C1 segment of cervical spinal cord (tissue), 14 donors: ENCODE measurements around the gene KCNG4.
"Not testable (repeated sequence)": the region's sequence is repeated elsewhere in the genome, so short reads cannot be mapped to it uniquely, and the experiment has no call there.

Experiments
- DNase-seq, 14 donors: peaks; one replicate each; lab custom pipeline; 2025; lab: John Stamatoyannopoulos, UW

Gene KCNG4

DNA sequence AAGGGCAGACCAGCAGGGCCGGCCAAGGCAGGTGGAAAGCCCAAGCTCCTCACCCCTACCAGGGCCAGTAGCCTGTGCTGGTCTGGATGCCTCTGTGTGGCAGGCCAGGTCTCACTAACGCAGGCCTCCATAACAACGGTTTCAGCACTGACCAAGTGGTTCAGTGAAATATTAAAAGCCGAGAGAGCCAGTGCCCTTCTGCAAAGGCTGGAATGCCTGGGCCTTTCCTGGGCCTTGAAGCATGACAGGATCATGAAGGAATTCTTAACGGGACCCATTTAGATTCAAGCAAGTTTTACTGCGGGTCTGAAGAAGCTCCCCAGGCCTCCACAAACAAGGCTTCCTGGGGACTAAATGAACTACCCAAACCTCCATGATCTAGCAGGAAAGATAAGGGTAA is 32.6 kb downstream of the KCNG4 start:
- no peak for DNase-seq

GRCh38 chr16:84205976-84206691 is 33.7 kb downstream of the KCNG4 start:
- no peak for DNase-seq

DNA sequence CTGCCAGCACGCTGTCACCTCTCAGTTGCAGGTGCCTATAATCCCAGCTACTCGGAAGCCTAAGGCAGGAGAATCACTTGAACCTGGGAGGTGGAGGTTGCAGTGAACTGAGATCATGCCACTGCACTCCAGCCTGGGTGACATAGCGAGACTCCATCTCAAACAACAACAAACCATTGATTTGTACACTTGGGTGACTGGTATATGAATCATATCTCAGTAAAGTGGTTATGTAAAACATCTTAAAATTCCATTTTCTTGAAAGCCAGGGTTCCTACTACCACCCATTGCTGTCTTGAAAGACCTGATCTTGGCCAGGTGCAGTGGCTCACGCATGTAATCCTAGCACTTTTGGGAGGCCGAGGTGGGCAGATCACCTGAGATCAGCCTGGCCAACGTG is 34.7 kb downstream of the KCNG4 start:
- DNase-seq = not testable (repeated sequence)

DNA sequence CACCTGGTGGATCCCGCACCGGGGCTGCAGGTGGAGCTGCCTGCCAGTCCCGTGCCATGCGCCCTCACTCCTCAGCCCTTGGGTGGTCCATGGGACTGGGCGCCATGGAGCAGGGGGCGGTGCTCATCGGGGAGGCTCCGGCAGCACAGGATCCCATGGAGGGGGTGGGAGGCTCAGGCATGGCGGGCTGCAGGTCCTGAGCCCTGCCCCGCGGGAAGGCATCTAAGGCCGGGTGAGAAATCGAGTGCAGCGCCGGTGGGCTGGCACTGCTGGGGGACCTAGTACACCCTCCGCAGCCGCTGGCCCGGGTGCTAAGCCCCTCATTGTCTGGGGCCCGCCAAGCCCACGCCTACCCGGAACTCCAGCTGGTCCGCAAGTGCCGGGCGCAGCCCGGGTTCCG is 35.3 kb downstream of the KCNG4 start:
- DNase-seq = not testable (repeated sequence)

DNA sequence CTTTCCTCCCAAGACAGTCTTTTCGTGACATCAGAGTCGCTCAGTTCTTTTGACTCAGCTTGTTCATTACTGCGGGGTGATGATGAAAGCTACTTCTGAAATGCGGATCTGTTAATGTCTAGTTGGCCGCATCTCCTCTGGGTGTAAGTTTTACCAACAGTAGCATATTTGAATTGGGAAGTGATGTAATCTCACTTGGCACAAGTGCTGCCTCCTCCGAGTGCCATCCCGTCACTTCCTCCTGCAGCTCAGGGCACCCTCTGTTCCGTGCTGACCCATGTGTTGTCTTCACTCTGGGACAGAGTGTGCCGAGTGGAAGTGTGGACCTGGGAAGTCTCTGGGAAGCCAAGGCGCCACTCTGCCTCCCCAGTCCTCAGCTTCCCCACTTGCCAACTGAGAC is 40.0 kb downstream of the KCNG4 start:
- peak in 9 of 14 donors; percentile 10 to 68 (median 38) for DNase-seq

DNA sequence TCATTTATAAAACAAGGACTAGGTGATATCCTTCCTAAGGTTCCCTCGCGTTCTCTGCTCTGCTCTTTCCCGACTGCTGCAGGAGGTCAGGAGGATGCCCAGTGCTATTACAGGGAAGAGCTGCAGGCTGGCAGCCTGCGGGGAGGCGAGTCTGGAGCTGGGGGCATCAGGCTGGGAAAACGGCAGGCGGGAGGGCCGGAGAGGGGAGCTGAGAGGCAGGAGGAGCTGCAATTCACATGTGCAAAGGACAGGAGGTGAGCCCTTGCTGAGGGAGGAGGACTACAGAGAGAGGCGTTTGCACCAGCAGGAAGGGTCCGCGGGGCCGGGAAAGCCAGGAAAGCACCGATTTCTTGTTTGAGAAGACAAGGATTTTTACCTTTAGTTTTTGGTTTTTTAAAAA is 40.7 kb downstream of the KCNG4 start:
- DNase-seq = no peak

DNA sequence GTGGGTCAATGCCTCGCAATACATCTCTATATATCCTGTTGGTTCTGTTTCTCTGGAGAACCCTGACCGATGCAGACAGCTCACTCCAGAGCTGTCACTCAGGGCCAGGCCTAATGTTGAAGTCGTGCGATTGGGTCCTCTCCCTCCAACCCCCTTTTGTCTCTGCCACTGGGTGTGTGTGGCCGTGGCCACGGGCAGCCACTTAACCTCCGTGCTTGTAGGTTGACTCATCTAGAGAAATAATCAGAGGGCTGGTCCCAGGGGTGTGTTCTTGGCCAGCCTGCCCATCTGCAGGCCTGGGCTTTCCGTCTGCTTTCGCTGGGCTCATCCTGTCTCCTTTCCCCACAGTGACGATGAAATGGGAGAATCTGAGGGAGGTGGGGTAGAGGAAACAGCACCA is 41.4 kb downstream of the KCNG4 start:
- no peak for DNase-seq

DNA sequence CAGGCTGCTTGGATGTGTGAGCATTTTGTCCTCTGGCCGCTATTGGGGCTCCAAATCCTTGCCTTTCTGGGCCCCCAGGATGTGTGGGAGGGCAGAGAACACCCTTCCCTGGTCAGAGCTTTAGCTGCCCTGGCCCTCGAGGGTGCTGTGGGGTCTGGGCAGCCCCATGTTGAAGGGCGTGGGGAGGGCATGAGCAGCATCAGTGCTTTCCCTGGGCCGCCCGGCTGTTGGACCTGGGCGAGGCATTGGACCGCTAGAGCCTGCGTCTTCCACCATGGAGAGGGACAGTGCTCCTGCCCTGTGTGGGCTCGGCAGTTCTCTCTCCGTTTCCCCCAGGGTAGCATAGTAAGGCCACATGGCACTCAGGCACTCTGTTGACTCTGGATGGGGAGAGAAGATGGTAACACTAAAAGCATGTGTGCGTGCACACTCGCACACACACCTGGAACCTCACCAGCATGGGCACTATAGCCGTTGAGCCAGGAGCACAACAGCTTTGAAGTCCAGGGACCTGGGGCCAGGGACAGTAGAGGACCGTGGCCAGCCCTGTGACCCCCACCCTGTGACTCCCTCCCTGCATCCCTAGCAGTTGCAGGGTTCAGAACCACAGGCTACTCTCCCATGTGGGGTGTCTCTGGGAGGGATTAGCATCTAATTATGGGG is 42.2 kb downstream of the KCNG4 start:
- no peak for DNase-seq

DNA sequence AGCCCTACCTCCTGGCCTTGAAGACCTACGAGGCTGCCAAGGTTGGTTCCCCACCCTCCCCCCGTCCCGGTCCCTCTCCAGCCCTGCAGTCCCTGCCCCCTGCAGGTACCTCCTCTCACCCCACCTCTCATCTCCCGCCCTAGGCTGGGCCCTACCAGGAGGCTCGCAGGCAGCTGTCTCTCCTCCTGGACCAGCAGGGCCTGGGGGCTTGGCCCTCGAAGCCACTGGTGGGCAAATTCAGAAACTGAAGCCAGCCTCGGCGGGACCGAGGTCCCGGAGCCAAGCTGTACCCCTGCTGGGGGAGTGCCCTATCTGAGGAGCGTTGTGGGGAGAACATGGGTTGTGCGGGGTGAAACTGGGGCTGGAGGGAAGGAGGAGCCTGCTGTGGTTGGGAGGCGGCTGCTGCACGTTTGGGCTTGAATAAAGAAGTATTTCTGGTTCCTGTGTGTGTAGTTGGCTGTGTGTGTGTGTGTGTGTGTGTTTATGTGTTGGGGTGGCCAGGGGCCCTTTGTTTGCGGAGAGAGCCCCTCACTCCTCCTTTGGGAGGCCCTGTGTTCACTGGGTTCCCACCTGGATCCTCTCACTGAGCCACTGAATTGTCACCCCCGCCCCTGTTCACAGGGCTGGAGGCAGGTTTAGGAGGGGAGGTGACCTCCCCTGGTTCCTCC is 43.0 kb downstream of the KCNG4 start:
- no peak for DNase-seq

DNA sequence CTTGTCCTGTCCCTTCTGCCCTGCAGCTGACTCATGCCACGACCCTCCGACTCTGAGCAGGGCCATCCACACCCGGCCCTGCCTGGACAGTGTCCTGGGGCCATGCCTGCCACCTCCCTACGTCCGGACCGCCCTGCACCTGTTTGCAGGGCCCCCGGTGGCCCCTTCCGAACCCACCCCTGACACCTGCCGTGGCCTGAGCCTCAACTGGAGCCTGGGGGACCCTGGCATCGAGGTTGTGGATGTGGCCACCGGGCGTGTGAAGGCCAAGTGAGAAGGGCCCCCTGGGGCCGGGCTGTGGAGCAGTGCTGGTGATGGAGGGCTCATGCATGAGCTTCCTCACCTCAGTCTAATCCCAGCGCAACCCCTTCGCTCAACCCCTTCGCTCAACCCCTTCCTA is 43.7 kb downstream of the KCNG4 start:
- DNase-seq = no peak

- no peak for DNase-seq
Measured at GRCh38 chr16:84195201-84196093, 44.4 kb downstream of the KCNG4 start.

GRCh38 chr16:84194470-84195200 is 45.2 kb downstream of the KCNG4 start:
- DNase-seq = no peak

GRCh38 chr16:84194018-84194417 is 45.8 kb downstream of the KCNG4 start:
- no peak for DNase-seq

DNA sequence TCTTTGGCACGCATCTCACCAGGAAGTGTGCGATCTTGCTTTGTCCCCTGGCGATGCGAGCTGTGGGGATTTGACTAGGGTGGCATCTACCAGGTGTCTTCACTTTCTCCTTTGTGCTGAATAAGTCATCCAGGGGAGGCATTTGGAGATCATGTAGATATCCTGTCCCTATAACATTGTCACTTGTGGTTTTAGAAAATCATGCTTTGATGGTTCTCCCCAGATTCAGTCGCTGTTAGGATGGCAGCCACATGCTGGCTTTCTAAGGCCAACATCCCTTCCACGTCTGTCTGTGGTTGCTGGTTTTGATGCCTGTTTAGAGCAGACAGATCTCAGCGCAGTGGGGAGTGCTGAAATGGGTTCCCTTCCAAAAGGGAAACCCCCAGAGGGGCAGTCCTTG is 46.3 kb downstream of the KCNG4 start:
- DNase-seq = no peak

DNA sequence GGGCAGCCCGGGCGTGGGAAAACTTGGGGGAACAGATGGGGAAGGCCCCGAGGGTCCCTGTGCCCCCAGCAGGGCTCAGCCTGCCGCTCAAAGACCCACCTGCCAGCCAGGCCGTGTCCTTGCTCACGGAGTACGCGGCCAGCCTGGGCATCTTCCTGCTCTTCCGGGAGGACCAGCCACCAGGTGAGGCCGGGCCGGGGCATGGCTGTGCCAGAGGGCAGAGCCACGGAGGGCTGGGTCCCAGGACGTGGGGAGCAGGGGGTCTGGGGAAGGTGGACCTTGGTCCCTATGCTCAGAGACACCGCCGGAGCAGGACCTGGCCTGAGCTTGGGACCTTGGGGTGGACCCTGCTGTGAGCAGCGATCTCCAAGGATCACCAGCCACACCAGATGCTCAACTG is 48.3 kb downstream of the KCNG4 start:
- no peak for DNase-seq

DNA sequence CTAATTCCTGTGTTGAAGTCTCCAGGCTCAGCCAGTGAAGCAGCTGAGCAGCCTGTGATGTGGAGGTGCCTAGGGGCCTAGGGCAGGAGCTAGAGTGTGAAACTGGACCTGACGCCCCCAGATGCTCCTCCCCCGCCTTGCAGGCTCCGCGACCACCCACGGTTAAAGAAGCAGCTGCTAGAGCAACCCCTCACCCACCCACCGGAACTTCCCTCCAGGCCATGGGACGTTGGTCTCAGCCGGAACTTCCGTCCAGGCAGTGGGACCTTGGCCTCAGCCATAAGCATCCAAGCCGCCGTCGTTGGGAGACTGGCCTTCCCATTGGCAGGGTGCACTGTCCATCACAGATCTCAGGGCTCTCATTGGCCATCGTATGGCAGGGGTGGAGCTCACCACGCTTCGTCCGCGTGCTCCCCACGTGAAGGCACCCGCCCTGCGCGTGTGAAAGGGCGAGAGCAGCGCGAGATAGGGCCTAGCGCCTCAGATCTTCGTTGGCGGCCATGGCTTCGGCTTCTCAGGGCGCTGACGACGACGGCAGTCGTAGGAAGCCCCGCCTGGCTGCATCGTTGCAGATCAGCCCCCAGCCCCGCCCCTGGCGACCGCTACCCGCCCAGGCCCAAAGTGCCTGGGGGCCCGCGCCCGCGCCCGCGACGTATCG is 49.0 kb downstream of the KCNG4 start, which contains the start of gene ADAD2:
ADAD2 (plus strand) TSS at position 427 of the 658 bp plus-strand sequence; CDS start at position 501, 74 bp downstream.
- no peak for DNase-seq

- DNase-seq = peak; percentile 44 to 92 (median 76)
Measured at GRCh38 chr16:84186685-84187437, 53.0 kb downstream of the KCNG4 start, which contains the start of gene TAF1C. Gene TAF1C, minus strand, starts transcription at chr16:84187057. Its CDS starts 2,069 bp downstream, at chr16:84184988.

DNA sequence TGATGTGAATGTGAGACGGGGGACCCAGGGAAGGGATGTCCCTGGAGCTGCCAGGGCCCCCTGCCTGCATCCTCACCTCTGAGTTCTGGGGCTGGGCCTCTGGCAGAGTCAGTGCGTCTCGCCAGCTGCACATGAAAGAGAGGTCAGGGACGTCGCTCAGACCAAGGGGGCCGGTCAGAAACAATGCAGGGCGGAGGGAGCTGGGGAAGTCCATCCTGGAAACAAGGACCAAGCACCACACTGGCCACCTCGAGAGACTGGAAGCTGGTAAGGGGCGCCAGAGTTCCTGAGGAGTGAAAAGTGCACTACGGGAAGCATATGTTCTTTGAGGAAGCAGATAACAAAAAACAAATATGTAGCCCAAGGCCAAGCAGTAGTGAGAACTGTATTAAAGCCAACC is 55.0 kb downstream of the KCNG4 start:
- no peak for DNase-seq

DNA sequence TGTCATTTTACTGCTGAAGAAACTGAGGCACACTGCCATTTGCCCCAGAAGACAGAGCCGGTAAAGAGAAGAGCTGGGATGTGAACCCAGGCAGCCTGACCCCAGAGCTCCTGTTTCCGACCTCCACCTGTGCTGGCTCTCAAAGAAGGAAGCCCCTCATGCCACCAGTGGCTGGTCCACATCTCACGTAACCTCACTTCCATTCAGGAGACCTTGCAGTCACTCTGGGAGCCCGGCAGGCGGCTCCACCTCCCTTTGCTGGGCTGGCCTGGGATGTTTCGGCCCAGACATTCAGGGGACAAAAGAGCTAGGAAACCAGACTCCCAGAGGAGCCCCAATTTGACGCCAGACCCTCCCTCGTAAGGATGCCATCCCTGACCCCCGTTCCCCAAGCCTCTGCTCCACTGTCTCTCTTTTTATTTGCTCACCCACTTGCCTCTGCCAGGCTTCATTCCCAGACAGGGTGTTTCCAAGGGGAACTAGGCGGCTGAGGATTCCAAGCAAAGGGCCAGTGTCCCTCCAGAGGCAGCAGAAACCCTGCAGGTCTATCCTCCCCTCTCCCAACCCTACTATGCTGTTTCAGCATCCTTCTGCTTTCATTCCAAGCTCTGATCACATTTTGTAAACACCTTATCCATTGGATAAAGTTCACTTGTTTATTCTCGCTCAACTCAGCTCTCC is 55.8 kb downstream of the KCNG4 start:
- peak in 4 of 14 donors; percentile 13 to 41 (median 26) for DNase-seq
